Smooth muscle cell (in vitro differentiated cells): ENCODE results near the gene CCDC122. TPM values are rescaled to one million over a fixed set of nuclear protein-coding genes. Genes with fewer than 3 reads are reported as not detected.
"Not testable (repeated sequence)": the region's sequence is repeated elsewhere in the genome, so short reads cannot be mapped to it uniquely, and the experiment has no call there.

Source experiments
- DNase-seq: peaks from one replicate; lab custom pipeline; 2025; ENCODE audit not compliant: unreplicated experiment; lab: John Stamatoyannopoulos, UW
- H2AFZ ChIP-seq: fragments of 200-600 bp; sonication (generic); 2 replicates; pipeline ENCODE4 v1.6.0; 2016; ENCODE audit warnings: antibody characterized with exemption, low read depth, mild to moderate bottlenecking
- H3F3A ChIP-seq: fragments of 200-600 bp; sonication (generic); 2 replicates; pipeline ENCODE4 v1.6.0; 2017; ENCODE audit warnings: antibody characterized with exemption, low read depth
- H3K27ac ChIP-seq: fragments of 200-600 bp; sonication (generic); 2 replicates; pipeline ENCODE4 v1.5.1; 2016; ENCODE audit warnings: low read depth, mild to moderate bottlenecking
- H3K27me3 ChIP-seq: fragments of 200-600 bp; sonication (generic); 2 replicates; pipeline ENCODE4 v1.6.1; 2016; ENCODE audit warnings: low read depth, mild to moderate bottlenecking
- H3K36me3 ChIP-seq: fragments of 200-600 bp; sonication (generic); 2 replicates; pipeline ENCODE4 v1.5.1; 2016; ENCODE audit warnings: low read depth
- H3K4me1 ChIP-seq: fragments of 200-600 bp; sonication (generic); 2 replicates; pipeline ENCODE4 v1.5.1; 2016; ENCODE audit warnings: low read depth
- H3K4me2 ChIP-seq: fragments of 200-600 bp; sonication (generic); 2 replicates; pipeline ENCODE4 v1.6.0; 2016; ENCODE audit warnings: mild to moderate bottlenecking
- H3K4me3 ChIP-seq: fragments of 200-600 bp; sonication (generic); 2 replicates; pipeline ENCODE4 v1.5.1; 2016; ENCODE audit warnings: mild to moderate bottlenecking
- H3K79me2 ChIP-seq: fragments of 200-600 bp; sonication (generic); 2 replicates; pipeline ENCODE4 v1.6.0; 2016; ENCODE audit warnings: low read depth, mild to moderate bottlenecking
- H3K9ac ChIP-seq: fragments of 200-600 bp; sonication (generic); 2 replicates; pipeline ENCODE4 v1.6.0; 2016; ENCODE audit warnings: low read depth
- H3K9me3 ChIP-seq: fragments of 200-600 bp; sonication (generic); replicated peaks from 2 replicates; pipeline ENCODE4 v1.5.1; 2016; ENCODE audit warnings: low read depth
- H4K20me1 ChIP-seq: fragments of 200-600 bp; sonication (generic); 2 replicates; pipeline ENCODE4 v1.6.0; 2016; ENCODE audit warnings: low read depth
- CTCF ChIP-seq: fragments of 200-600 bp; sonication (generic); IDR thresholded peaks from 2 replicates; pipeline ENCODE4 v1.5.1; 2017; ENCODE audit warnings: borderline replicate concordance, mild to moderate bottlenecking, antibody characterized with exemption; ENCODE audit not compliant: insufficient read depth, poor library complexity, severe bottlenecking
- WGBS: methylation state at CpG from one replicate; pipeline ENCODE4 v1.1.7; 2016; ENCODE audit warnings: low lambda C conversion rate; 5-methylcytosine and 5-hydroxymethylcytosine counted together
- polyA plus RNA-seq: library from polyadenylated mRNA; unstranded; fragments of >200 nt; fragmentation: Nextera tagmentation; extraction: Ambion mirVana; gene quantifications from 2 replicates; pipeline ENCODE4 v1.2.1, GENCODE V29; 2016
- total RNA-seq: library from RNA; depleted of rRNA; stranded (reverse); fragments of >200 nt; gene quantifications from 2 replicates; pipeline ENCODE4 v1.2.3, GENCODE V29; 2014

Gene CCDC122
- total and polyA plus RNA-seq, 2 experiments from 2014 or later = 2.8 to 3.8 TPM

- H3K9ac ChIP-seq = no peak overlapping the region
- no peaks in the 10 kb centered on the region for H4K20me1 ChIP-seq
- no peaks in the 10 kb centered on the region for H3K79me2 ChIP-seq
- peaks cover 6% of the 10 kb centered on the region for H3F3A ChIP-seq
- peak overlapping the region; percentile 88 for H3K27ac ChIP-seq
- H3K27me3 ChIP-seq = no peaks in the 10 kb centered on the region
- TF ChIP-seq CTCF = no peak
- H3K9me3 ChIP-seq = no peaks in the 10 kb centered on the region
- peak overlapping the region; percentile 67 for H3K4me2 ChIP-seq
- WGBS = 5% methylated on average over 5 of the region's 5 CpGs
- H3K4me3 ChIP-seq = no peak overlapping the region
- DNase-seq = no peak
- no peaks in the 10 kb centered on the region for H3K36me3 ChIP-seq
- no peak overlapping the region for H2AFZ ChIP-seq
- peaks cover 11% of the 10 kb centered on the region for H3K4me1 ChIP-seq
Measured at GRCh38 chr13:43830497-43830881, 49.1 kb downstream of the CCDC122 start.

- H3K4me1 ChIP-seq, H3K27ac ChIP-seq, H3K79me2 ChIP-seq, H3K4me2 ChIP-seq, H2AFZ ChIP-seq, H3K4me3 ChIP-seq, H3K9ac ChIP-seq, DNase-seq, H3F3A ChIP-seq, H3K36me3 ChIP-seq, H3K9me3 ChIP-seq, H3K27me3 ChIP-seq, H4K20me1 ChIP-seq: not testable (repeated sequence)
- 69% methylated on average over 1 of the region's 1 CpG for WGBS
Measured at GRCh38 chr13:43824656-43825055, 54.9 kb downstream of the CCDC122 start.

GRCh38 chr13:43822969-43823368, 56.6 kb downstream of the CCDC122 start:
- no peak for DNase-seq
- no peak for TF ChIP-seq CTCF
- H3F3A ChIP-seq = no peaks in the 10 kb centered on the region
- no peak overlapping the region for H3K4me2 ChIP-seq
- H3K4me1 ChIP-seq = no peaks in the 10 kb centered on the region
- no peaks in the 10 kb centered on the region for H3K36me3 ChIP-seq
- H3K79me2 ChIP-seq = no peaks in the 10 kb centered on the region
- 73% methylated on average over 1 of the region's 1 CpG for WGBS
- H4K20me1 ChIP-seq = no peaks in the 10 kb centered on the region
- H3K27me3 ChIP-seq = no peaks in the 10 kb centered on the region
- H2AFZ ChIP-seq = no peak overlapping the region
- H3K9ac ChIP-seq = no peak overlapping the region
- no peaks in the 10 kb centered on the region for H3K9me3 ChIP-seq
- H3K27ac ChIP-seq = no peak overlapping the region
- H3K4me3 ChIP-seq = no peak overlapping the region

- Histone ChIP-seq H3K4me3 (no peak overlapping the region), H3K27ac (no peak overlapping the region), H3K79me2 (no peaks in the 10 kb centered on the region), H3K27me3 (no peaks in the 10 kb centered on the region), H2AFZ (no peak overlapping the region), H3K9ac (no peak overlapping the region), H3K36me3 (no peaks in the 10 kb centered on the region), H3K9me3 (no peaks in the 10 kb centered on the region), H3K4me1 (no peaks in the 10 kb centered on the region), H4K20me1 (no peaks in the 10 kb centered on the region), H3K4me2 (no peak overlapping the region), H3F3A (peaks cover 10% of the 10 kb centered on the region)
- no peak for TF ChIP-seq CTCF
- 55% methylated on average over 4 of the region's 4 CpGs for WGBS
- DNase-seq = no peak
Measured at GRCh38 chr13:43816401-43816889, 63.1 kb downstream of the CCDC122 start.
